Measurements from ENCODE around the gene ADAMTS2. TPM values are rescaled to one million over a fixed set of nuclear protein-coding genes. Genes with fewer than 3 reads are reported as not detected.

The ADAMTS2 gene
- total RNA-seq, 1 experiment from 2014 or later = not detected

- DNase-seq (ENCODE audit: low read depth, low spot score) = no peak
- in situ Hi-C loops (cut with HindIII; ENCODE audit: low pct_unique_long_range_greater_than_20kb, low sequenced_read_pairs) = no loop called here
Measured at GRCh38 chr5:179132586-179133355, 212.5 kb downstream of the ADAMTS2 start.

- no peak for DNase-seq (ENCODE audit: low read depth, low spot score)
- in situ Hi-C loops (cut with HindIII; ENCODE audit: low pct_unique_long_range_greater_than_20kb, low sequenced_read_pairs) = no loop called here
Measured at GRCh38 chr5:179131886-179132585, 213.2 kb downstream of the ADAMTS2 start.

GRCh38 chr5:179131321-179131835, 213.9 kb downstream of the ADAMTS2 start:
- no peak for DNase-seq (ENCODE audit: low read depth, low spot score)
- in situ Hi-C loops (cut with HindIII; ENCODE audit: low pct_unique_long_range_greater_than_20kb, low sequenced_read_pairs) = no loop called here

- in situ Hi-C loops (cut with HindIII; ENCODE audit: low pct_unique_long_range_greater_than_20kb, low sequenced_read_pairs) = no loop called here
- no peak for DNase-seq (ENCODE audit: low read depth, low spot score)
Measured at GRCh38 chr5:179130101-179130681, 215.1 kb downstream of the ADAMTS2 start.

- no peak for DNase-seq (ENCODE audit: low read depth, low spot score)
- in situ Hi-C loops (cut with HindIII; ENCODE audit: low pct_unique_long_range_greater_than_20kb, low sequenced_read_pairs) = no loop called here
Measured at GRCh38 chr5:179129607-179130071, 215.6 kb downstream of the ADAMTS2 start.

GRCh38 chr5:179128976-179129375, 216.3 kb downstream of the ADAMTS2 start:
- in situ Hi-C loops (cut with HindIII; ENCODE audit: low pct_unique_long_range_greater_than_20kb, low sequenced_read_pairs) = no loop called here
- DNase-seq (ENCODE audit: low read depth, low spot score) = no peak

GRCh38 chr5:179128041-179128365, 217.3 kb downstream of the ADAMTS2 start:
- in situ Hi-C loops (cut with HindIII; ENCODE audit: low pct_unique_long_range_greater_than_20kb, low sequenced_read_pairs) = no loop called here
- DNase-seq (ENCODE audit: low read depth, low spot score) = no peak

GRCh38 chr5:179127136-179128040, 217.9 kb downstream of the ADAMTS2 start:
- in situ Hi-C loops (cut with HindIII; ENCODE audit: low pct_unique_long_range_greater_than_20kb, low sequenced_read_pairs) = no loop called here
- DNase-seq (ENCODE audit: low read depth, low spot score) = no peak

GRCh38 chr5:179126506-179126991, 218.7 kb downstream of the ADAMTS2 start:
- DNase-seq (ENCODE audit: low read depth, low spot score) = no peak
- in situ Hi-C loops (cut with HindIII; ENCODE audit: low pct_unique_long_range_greater_than_20kb, low sequenced_read_pairs) = no loop called here

GRCh38 chr5:179125789-179126505, 219.3 kb downstream of the ADAMTS2 start:
- in situ Hi-C loops (cut with HindIII; ENCODE audit: low pct_unique_long_range_greater_than_20kb, low sequenced_read_pairs) = no loop called here
- no peak for DNase-seq (ENCODE audit: low read depth, low spot score)

- DNase-seq (ENCODE audit: low read depth, low spot score) = no peak
- in situ Hi-C loops (cut with HindIII; ENCODE audit: low pct_unique_long_range_greater_than_20kb, low sequenced_read_pairs) = no loop called here
Measured at GRCh38 chr5:179124853-179125788, 220.1 kb downstream of the ADAMTS2 start.

GRCh38 chr5:179124273-179124852, 220.9 kb downstream of the ADAMTS2 start:
- in situ Hi-C loops (cut with HindIII; ENCODE audit: low pct_unique_long_range_greater_than_20kb, low sequenced_read_pairs) = no loop called here
- no peak for DNase-seq (ENCODE audit: low read depth, low spot score)

- in situ Hi-C loops (cut with HindIII; ENCODE audit: low pct_unique_long_range_greater_than_20kb, low sequenced_read_pairs) = no loop called here
- no peak for DNase-seq (ENCODE audit: low read depth, low spot score)
Measured at GRCh38 chr5:179123491-179124272, 221.6 kb downstream of the ADAMTS2 start.

GRCh38 chr5:179123109-179123426, 222.2 kb downstream of the ADAMTS2 start:
- DNase-seq (ENCODE audit: low read depth, low spot score) = no peak
- in situ Hi-C loops (cut with HindIII; ENCODE audit: low pct_unique_long_range_greater_than_20kb, low sequenced_read_pairs) = no loop called here
